PFSK-1 (cell line): ENCODE data around the gene CUEDC2.

Experiments used
- POLR2AphosphoS5 ChIP-seq: IDR thresholded peaks from 2 replicates; pipeline ENCODE4 v1.6.1; 2012; ENCODE audit warnings: low read depth, mild to moderate bottlenecking, control low read depth, low read length, moderate library complexity
- TF ChIP-seq, protein P1 (sequence below), 2 experiments: IDR thresholded peaks; 2 replicates each; pipeline versions ENCODE4 v1.6.1 to v1.8.0; 2011 to 2012; ENCODE audit warnings: low read depth in 2 of 2, low read length in 2 of 2, control low read depth in 1 of 2, inconsistent platforms in 1 of 2, mild to moderate bottlenecking in 1 of 2, moderate library complexity in 1 of 2; ENCODE audit not compliant: insufficient read depth in 1 of 2

DNA sequence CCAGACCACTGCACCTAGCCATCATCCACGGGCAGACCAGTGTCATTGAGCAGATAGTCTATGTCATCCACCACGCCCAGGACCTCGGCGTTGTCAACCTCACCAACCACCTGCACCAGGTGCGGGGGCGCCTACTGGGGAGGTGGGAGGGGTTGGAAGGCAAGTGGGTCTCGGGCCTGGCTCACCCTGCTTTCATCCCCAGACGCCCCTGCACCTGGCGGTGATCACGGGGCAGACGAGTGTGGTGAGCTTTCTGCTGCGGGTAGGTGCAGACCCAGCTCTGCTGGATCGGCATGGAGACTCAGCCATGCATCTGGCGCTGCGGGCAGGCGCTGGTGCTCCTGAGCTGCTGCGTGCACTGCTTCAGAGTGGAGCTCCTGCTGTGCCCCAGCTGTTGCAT lies 32.3 kb downstream of the CUEDC2 start:
- no peak for TF ChIP-seq POLR2AphosphoS5
- TF ChIP-seq, protein P1, sequence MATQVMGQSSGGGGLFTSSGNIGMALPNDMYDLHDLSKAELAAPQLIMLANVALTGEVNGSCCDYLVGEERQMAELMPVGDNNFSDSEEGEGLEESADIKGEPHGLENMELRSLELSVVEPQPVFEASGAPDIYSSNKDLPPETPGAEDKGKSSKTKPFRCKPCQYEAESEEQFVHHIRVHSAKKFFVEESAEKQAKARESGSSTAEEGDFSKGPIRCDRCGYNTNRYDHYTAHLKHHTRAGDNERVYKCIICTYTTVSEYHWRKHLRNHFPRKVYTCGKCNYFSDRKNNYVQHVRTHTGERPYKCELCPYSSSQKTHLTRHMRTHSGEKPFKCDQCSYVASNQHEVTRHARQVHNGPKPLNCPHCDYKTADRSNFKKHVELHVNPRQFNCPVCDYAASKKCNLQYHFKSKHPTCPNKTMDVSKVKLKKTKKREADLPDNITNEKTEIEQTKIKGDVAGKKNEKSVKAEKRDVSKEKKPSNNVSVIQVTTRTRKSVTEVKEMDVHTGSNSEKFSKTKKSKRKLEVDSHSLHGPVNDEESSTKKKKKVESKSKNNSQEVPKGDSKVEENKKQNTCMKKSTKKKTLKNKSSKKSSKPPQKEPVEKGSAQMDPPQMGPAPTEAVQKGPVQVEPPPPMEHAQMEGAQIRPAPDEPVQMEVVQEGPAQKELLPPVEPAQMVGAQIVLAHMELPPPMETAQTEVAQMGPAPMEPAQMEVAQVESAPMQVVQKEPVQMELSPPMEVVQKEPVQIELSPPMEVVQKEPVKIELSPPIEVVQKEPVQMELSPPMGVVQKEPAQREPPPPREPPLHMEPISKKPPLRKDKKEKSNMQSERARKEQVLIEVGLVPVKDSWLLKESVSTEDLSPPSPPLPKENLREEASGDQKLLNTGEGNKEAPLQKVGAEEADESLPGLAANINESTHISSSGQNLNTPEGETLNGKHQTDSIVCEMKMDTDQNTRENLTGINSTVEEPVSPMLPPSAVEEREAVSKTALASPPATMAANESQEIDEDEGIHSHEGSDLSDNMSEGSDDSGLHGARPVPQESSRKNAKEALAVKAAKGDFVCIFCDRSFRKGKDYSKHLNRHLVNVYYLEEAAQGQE (IDR thresholded peaks at IDR 0.05; ENCODE audit: insufficient read depth in 1 of 2, low read depth in 2 of 2, low read length in 2 of 2), result no peak
